Measurements from ENCODE around the gene CRYGS.

- TF ChIP-seq YY1 (IDR thresholded peaks at IDR 0.05; ENCODE audit: low read depth) (no peak), EP300 (IDR thresholded peaks at IDR 0.05; ENCODE audit: borderline replicate concordance) (no peak), REST (IDR thresholded peaks at IDR 0.05; ENCODE audit: low read depth) (no peak), TAF1 (IDR thresholded peaks at IDR 0.05; ENCODE audit: low read depth) (no peak), USF1 (IDR thresholded peaks at IDR 0.05) (no peak), MAX (IDR thresholded peaks at IDR 0.05) (no peak), CEBPB (IDR thresholded peaks at IDR 0.05) (no peak), TCF12 (IDR thresholded peaks at IDR 0.05; ENCODE audit: low read depth) (no peak), FOXM1 (IDR thresholded peaks at IDR 0.05; ENCODE audit: borderline replicate concordance, low read depth) (no peak), RAD21 (IDR thresholded peaks at IDR 0.05; ENCODE audit: low read depth) (no peak)
Measured at GRCh38 chr3:186538779-186539178, 5.4 kb downstream of the CRYGS start.

Data from Ishikawa (cell line).